Effector CD4-positive, alpha-beta T cell (primary cell): Measurements from ENCODE around the gene MSI2.

ENCODE experiments used
- DNase-seq: peaks from one replicate; pipeline ENCODE4 v3.0.0-alpha.2; 2020

The MSI2 gene

DNA sequence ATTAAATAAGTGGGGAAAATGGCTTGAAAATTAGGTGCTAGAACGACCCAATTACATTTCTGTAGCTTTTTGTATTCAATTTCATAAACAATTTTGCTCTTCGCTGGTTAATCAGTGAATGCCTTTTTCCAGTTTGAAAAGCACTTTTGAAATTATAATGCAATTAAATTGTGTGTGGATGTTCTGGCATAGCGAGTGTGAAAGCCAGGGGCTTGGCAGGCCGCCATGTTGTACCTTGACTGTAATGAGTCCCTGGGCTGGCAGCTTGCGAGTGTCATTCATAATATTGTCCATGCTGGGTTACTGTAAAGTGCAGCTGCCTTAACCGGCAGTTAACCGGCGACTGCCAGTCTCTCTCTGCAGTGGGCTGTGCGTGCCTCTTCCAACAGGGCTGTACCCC, 310.9 kb downstream of the MSI2 start:
- DNase-seq: no peak

DNA sequence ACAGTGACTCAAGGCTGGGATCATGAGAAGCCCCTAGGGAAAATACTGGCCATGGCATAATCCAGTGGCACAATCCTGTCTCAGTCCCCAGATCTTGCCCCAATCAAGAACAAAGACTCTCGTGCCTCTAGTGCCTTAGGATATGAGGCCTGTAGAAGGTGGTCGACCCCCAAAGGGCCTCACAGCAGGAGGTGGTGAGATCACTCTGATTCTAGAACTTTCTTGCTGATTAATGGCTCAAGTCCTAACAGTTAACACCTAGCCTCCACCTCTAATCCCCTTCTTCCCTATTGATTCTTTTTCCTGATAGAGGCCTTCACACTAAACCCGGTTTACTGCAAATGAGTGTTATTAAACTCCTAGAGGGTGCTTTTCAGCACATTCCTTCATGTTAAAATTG, 312.0 kb downstream of the MSI2 start:
- DNase-seq: no peak

DNA sequence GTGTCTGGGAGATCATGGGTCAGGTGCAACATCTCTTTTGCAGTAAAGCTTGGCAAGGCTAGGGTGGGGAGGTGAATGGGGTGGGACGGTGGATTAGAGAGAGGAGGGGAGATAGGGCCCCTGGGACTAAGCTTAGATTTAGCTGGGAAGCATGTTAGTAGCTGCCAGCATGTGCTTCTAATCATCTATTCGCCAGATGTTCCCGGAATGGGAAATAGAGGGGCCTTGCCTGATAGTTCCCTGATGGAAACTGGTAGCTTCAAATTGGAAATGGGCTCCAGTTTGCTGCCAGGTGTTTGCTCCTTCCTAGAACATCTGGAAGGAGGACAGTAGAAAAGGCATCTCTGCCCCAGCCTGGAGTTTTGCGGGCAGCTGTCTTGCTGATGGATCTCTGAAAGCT, 312.7 kb downstream of the MSI2 start:
- no peak for DNase-seq

DNA sequence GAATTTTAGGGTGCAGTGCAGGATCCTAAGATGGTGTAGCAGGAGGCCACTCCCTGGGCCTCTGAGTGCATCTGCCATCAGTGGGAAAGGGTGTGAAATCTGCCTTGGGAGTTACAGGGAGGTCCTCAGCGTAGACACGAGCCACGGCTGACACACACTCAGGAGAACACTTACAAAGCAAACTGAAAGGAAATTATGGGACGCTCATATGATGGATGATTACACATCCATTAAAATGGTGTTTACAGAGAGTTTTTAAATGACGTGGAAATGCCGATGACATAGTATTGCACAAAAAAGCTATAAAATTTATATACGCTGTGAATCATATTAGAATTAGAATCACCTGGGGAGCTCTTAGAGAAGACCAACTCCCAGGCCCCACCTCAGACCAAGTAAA, 313.5 kb downstream of the MSI2 start:
- no peak for DNase-seq

DNA sequence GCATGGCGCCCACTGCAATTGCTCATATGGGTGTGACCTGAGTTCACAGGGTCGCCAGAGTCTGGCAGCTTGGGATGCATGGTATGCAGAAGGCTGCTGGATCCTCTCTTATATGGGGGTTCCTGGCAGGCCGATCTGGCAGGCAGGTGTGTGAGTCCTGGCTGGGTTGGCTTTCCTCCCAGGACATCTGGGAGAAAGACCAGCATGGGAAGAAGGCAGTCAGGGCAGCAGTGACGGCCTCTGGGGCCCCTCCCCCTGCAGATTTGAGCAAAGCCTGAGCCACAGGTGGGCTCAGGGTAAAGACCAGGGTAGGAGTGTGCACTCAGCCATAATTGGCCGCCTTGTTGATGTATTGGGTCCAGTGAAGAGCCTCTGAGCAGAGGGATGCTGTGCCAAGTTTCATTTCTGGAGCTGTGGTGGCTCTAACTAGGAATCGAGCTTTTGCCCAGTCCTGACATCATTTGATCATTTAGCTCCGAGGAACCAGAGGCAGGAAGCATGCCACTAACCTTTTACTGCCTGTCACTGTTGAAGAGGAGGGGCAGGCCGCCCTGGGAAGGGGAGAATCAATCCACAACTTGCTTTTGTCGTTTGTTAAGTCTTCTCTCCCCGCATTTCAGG, 314.5 kb downstream of the MSI2 start:
- DNase-seq: no peak

DNA sequence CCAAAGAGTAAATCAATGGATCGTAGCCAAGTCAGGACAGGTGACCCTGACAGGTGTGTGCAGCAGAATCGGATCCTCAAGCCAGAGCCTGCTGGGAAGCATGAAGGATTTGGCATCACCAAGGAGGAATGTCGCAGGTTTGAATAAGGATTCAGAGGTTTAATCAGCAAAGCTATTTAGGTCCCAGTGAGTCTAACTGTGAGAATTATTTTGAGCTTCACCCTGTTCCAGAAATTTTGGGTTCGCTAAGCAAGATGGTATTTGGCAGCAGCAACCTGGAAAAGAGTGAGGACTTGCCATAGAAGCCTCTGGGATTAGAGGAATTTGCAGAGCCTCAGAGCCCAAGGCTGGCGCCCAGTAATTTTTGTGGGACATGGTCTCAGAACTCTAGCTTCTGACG, 315.7 kb downstream of the MSI2 start:
- DNase-seq: no peak

DNA sequence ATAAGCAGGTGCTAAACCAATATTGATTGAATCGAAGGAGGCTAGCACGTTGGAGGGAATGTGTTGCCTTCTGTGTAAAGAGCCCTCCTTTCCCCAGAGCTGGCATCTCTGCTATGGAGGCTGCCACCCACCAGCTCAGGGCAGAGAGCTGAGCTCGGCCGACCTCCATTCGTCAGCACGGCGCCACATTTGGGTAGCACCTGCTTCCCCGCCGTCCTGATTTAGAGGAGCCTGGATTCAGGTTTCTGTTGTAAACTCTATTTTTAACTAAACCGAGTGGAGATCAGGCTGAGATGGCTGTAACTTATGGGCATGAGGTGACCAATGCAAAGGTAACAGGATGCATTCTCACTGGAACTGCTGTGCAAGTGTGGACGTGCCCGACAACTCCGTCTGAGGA, 316.3 kb downstream of the MSI2 start:
- DNase-seq: no peak

DNA sequence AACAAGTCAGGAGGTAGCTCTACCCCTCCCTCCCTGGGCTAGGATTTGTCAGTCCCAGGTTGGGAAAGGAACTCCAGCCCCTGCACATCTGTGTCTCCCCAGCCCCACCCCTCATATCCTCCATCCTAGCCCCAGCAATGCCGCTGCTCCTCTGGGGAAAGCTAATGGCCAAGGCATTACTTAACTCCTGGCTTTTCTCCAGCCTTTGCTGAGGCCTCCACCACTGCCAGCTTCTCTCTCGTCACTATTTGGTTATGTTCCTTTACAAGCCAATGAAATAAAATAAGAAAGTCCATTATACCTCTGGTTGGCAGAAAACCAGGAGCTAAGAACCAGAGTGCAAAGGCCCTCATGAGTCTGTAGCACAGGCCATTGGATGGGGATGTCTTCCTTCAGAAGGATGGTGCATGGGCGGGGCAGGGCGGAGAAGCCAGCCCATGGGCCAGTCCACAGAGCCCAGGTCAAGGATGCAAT, 317.8 kb downstream of the MSI2 start:
- no peak for DNase-seq

DNA sequence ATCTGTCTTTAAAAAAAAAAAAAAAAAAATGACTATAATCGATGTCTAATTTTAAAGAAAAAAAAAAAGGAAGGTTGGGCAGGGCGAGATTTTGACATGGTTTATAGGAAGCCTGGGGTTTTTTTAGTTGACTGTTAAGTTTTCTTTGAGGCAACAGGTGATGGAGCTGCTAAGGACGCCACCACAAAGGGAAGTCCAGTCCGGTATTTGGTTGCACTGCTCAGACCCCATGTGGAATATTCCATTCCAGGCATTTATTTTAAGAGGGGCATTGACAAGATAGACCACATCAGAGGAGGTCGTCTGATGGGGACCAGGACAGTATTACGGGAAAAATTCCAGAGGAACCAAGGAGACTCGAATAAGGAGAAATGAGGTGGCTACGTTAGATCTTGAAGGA, 320.4 kb downstream of the MSI2 start:
- DNase-seq: no peak

DNA sequence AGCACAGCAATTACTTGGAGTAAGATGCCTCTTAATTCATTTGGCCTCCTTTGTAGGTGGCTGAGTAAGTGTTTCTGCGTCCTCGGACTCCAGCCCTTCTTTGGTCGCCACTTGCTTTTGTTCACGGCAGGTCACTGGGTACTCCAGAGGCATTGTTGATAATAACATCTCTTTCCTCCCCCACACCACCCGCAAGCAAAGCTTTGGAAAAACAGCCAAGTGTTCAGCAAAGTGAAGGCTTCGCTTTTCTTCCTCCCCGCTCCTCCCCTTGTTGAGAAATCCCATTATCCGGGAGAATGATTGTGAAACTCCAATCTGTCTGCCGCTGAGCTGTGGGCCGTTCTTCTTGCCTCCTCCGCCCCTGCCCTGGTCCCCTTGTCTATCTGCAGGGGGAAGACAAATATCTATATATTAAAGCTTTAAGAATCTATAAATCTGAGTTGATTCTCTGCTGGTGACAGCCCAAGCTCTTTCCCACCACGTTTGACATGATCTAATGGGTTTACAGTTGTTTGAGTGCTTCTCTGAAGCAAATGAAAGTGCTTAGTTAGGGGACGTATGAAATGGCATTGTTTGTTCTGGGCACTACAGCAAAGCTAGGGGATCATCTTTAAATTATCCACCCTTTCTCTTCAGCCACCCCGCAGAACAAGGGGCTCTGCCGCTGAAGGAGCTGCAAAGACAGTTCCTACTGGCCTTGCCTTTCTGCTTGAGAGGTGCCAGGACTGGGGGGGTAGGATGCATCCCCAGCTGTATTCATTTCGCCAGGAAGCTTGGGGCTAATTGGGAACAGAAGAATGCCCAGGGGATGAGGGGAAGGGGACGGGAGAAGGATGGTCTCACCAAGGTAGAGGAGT, 321.7 kb downstream of the MSI2 start:
- no peak for DNase-seq

DNA sequence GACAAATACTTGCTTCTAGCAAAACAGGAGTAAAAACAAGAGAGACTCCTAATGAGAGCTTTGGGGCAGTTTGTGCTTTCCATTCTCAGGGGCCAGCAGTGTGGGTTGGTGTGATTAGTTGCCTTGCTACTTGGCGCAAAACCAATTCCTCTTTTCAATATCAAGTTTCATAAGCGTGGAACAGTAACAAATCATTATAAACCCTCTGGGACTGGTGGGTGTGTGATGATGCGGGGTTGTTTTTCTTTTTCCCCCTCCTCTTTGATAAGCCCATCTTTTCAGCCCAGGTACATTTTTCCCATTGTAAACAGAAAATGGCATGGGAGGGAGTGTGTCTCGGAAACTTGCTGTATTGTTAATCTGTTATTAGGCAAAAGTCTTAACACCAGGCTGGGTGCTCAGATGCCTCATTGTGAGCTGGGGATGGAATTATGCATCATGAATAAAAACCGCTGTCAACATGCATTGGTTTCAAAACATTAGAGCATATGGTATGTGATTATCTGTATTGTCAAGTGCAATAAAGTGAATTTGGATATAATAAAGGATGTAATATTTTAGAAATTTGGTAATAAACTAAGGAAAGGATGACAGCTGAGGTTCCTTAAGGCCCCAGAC, 322.4 kb downstream of the MSI2 start:
- DNase-seq: no peak

DNA sequence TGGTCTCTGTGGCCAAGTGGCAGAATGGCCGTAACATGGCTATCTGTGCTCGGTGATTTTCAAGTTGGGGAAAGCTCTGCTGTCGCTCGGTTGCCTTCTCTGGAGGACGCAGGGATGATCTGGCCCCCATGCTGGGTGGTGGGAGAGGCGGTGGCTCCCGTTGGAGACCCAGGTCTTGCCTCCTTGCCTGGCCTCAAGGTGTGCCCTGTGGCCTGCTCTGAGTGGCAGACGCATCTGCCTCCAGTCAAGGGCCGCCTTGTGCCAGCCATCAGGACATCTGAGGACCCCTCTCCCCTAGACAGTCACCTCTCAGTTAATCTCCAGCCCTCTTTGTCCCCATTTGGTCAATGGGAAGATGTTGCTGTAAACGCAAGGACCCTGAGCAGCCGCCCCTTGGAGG, 322.9 kb downstream of the MSI2 start:
- DNase-seq: no peak

DNA sequence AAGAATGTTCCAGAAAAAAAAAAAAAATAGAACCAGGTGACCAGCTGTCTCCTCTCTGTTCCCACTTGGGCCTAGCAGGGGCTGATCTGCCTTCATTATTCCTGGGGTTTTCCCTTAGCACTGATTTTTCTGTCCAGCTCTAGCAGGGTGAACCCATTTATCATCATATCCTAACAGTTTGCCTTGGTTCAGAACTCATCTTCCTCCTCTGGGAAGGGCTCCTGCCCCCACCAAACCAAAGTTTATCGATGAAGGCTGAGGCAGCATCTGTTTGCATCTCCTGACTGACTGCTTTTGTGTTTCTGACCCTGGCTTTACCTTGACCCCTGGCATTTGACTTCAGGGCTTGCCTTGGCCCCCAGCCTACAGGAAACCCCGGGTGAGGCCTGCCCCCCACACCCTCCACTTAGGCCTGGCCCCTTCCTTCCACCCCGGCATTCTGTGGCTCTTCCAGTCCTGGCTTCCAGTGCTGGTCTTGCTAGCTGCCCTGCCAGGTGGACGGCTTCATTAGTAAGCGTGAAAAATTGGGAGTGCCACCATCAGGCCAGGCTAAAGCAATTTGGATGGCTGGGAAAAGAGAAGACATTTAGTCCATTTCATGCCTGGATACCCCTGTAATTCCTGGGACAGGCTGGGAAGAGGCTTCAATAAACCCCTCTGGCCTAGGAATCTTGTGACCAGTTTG, 323.9 kb downstream of the MSI2 start:
- no peak for DNase-seq

DNA sequence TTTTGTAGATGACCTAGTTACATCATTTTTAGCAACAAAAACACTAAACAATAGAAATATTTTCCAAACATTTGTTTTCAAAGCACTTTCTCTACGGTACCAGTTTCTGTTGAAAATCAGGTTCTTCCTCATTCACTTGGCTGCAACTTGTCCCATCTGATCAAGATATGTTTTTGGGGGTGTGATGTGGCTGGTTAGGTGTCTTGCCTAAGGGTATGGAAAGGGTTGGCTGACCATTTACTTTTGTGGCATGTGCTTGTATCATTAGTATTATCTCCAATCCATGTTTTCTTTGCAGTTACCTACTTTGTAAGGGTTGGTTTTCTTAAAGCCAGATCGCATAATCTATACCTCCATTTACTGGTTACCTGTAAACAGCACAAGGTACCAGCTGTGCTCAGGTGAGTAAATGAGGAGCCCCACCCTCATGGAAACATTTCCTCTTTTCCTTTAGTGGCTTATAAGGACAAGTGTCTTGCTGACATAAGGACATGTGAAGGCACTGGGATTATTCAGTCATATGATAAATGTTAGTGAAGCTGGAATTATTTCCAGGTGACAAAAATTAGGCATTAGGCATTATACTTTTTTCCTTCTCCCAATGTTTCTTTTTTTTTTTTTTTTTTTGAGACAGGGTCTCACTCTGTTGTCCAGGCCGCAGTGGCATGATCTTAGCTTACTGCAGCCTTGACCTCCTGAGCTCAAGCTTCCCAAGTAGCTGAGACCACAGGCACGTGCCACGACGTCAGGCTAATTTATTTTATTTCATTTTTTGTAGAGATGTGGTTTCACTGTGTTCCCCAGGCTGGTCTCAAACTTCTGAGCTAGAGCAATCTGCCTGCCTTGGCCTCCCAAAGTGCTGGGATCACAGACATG, 326.8 kb downstream of the MSI2 start:
- DNase-seq: no peak

DNA sequence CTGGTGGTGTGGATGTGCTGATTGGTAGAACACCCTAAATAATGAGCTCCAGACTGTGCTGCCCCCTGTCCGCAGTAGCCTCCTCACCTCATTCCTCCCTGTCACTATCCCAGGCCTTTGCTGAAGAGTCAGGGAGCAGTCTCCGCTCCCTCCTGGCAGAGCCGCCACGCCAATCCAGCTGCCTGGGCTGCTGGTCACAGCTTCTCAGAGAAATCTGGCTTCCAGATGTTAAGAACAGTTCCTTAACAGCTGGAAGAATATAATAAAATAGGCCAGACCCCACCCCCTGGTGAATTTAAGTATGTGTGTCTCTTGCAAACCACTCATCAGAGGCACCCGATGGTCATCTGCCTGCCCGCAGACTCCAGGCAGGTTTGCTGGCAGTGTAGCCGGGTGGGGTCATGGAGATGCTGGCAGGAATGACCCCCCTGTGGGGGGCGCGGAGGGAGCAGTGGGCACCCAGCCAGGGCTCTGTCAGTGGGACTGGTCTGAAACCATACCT, 327.8 kb downstream of the MSI2 start:
- DNase-seq: no peak

DNA sequence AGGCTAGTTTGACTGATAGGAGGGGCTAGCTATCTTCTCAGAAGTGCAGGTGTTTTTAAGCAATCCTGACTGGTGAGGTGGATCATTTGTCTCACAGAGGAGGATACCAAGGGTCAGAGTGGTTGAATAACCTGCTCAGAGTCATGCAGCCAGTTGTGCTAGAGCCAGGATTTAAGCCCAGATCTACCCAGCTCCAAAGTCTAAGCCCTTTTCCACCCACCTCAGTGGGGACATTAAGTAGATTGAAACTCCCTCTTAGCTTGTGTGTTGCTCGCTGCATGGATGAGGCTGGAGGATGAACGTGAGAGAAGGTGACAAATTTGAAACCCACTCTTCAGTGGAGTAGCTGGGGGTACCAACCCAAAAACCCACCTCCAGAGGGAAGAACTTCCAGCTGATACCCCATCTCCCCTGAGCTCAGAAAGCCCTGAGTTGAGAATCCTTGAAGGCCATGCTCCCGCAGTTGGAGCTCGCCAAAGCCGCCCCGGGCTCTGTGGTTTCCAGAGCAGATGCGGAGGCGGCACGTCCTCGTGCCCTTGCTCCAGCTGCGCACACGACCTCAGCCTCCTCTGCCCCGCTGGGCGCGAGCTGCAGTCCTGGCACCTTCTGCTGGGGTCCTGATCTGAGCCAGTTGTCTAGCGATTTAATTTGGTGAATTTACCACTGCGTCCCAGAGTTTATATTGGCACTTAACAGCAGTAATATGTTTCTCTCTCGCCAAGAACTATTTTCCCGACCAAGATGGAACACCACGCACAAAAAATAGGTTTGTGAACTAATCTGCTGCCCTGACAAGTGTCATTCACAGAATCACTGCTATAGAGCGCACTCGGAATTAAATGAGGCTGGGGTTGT, 329.2 kb downstream of the MSI2 start:
- DNase-seq: no peak

DNA sequence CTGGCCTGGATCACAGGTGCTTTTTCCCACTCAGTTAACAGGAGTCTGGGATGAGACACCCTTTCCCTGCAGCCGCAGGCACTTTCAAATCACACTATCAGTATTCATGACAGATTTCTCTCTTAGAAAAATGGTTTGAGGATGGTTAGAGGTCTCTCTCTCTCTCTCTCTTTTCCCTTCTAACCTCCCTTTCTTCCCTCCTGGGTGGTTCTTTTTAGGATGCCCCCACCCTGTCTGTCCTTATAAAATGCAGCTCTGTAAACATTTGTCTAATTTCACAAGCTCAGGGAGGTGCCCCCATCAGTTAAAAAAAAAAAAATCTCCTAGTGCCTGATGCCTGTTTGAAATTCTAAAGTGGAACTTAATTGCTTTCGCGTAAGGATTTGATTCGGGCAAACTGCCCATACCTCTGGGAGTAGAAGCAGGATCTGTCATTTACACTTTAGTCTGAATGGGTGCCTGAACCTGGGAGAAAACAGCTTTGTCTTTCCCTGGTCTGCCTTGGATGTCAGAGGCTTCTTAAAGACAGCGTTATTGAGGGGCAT, 329.9 kb downstream of the MSI2 start:
- DNase-seq: no peak

DNA sequence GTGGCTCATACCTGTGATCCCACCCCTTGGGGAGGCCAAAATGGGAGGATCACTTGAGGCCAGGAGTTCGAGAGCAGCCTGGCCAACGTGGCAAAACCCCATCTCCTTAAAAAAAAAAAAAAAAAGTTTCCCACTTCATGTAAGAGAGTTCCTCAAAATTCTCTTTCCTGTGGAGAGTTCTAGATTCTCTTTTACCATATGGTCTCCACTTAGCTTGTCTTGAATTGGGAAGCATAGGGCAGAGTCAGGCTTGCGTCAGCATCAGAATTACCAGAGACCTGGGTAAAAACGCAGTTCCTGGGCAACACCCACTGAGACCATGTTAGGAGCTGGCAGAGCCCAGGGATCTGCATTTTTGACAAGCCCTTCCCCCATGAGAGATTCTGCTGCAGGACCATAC, 330.4 kb downstream of the MSI2 start:
- no peak for DNase-seq

DNA sequence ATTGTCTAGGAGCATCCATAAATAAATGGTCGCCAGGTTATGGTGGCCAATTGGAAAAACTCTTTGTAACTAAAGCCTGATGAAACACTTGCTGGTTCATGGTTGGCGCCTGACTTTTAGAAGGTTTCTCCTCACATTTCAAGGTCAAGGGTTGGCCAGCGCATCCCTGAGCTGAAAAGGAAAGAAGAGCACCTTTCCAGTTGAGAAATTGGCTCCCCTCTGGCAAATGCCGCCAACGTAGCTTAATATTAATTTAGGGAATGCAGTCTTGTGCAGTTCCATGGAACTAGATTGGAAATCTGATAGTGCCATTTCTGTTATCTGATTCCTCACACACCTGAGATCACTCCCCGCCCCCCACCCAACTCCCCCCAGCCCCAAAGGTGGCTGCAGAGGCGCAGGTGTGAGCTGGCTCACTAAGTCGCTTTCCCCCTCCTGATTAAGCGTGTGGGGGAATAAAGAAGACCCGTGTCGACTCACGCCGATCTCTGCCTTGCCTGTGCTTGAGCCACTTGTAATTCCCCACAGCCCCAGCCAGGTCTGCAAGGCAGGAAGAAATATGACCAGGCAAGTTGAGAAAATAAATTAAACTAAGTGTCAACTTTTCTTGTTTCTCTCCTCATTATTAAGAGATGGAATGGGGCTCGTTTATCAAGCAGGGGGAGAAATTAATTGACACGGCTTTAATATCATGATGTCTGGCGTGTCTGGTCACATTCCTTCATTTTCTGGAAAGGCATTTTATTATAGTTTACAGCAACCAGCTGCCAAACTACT, 331.1 kb downstream of the MSI2 start:
- DNase-seq: no peak

DNA sequence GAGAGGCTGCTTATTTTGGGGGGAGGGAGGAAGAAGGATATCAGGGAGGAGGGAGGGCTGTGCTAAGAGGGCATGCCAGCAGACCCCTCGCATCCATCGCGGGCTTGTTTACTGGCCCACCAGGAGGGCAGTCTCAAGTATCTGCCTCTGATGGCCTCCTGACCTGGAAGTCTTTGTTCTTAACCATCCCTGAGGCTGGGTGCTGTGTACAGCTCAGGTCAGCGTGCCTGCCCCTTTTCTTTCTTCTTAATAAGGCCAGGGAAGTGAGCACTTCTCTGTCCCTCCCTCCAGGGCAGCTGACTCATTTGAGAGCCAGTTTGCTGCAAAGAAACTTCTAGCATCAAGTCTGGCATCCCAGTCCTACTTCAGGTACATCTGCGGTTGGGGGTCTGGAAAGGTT, 331.8 kb downstream of the MSI2 start:
- DNase-seq: no peak
